Esophagus squamous epithelium (tissue), 5 donors: ENCODE data around the gene SWAP70. TPM values are rescaled to one million over a fixed set of nuclear protein-coding genes. Genes with fewer than 3 reads are reported as not detected.

Experiments
- DNase-seq: peaks from one replicate; lab custom pipeline; 2025; lab: John Stamatoyannopoulos, UW
- H3K27ac ChIP-seq, 4 donors: fragments of 200-600 bp; sonication (generic); one replicate each; pipeline ENCODE4 v1.5.1; 2016 to 2019; ENCODE audit warnings: mild to moderate bottlenecking in 1 of 4
- H3K27me3 ChIP-seq, 4 donors: fragments of 200-600 bp; sonication (generic); 1 replicate in 3 of 4; 2 replicates in 1 of 4; pipeline versions ENCODE4 v1.5.1 to v1.6.0; 2017 to 2021; ENCODE audit warnings: antibody characterized with exemption in 1 of 4
- H3K36me3 ChIP-seq, 3 donors: fragments of 200-600 bp; sonication (generic); one replicate each; pipeline ENCODE4 v1.5.1; 2016 to 2019
- H3K4me1 ChIP-seq, 3 donors: fragments of 200-600 bp; sonication (generic); one replicate each; pipeline ENCODE4 v1.5.1; 2017 to 2019
- H3K4me3 ChIP-seq, 4 donors: fragments of 200-600 bp; sonication (generic); 1 replicate in 3 of 4; 2 replicates in 1 of 4; pipeline ENCODE4 v1.5.1; 2016 to 2019; ENCODE audit warnings: mild to moderate bottlenecking in 2 of 4, moderate library complexity in 1 of 4
- H3K9me3 ChIP-seq, 3 donors: fragments of 200-600 bp; sonication (generic); one replicate each; pipeline ENCODE4 v1.5.1; 2016 to 2019
- POLR2A ChIP-seq, 4 donors: fragments of 450-650 bp; IDR thresholded peaks; one replicate each; pipeline ENCODE4 v1.6.1; 2017; ENCODE audit warnings: antibody characterized with exemption in 4 of 4, mild to moderate bottlenecking in 4 of 4, moderate library complexity in 3 of 4
- WGBS, 2 donors: methylation state at CpG; one replicate each; pipeline ENCODE4 v1.1.5; 2018; 5-methylcytosine and 5-hydroxymethylcytosine counted together
- intact Hi-C: fragments of 100-400 bp; cut with DNase I; formaldehyde crosslinking; loops from one replicate; pipeline ENCODE4 v1.15.0; 2022
- total RNA-seq, 4 donors: library from RNA; depleted of rRNA; stranded (reverse); fragments of >200 nt; gene quantifications; one replicate each; pipeline ENCODE4 v1.1.0, GENCODE V29; 2016
- TF ChIP-seq, protein P1 (sequence below), 6 experiments: fragments of 450-650 bp in 4 of 6; fragments of 200-600 bp in 2 of 6; sonication (generic) in 2 of 6; IDR thresholded peaks; one replicate each; pipeline ENCODE4 v1.5.1; 2016 to 2019; ENCODE audit warnings: antibody characterized with exemption in 6 of 6, mild to moderate bottlenecking in 4 of 6, moderate library complexity in 4 of 6
- donor health status: DM: yes; HTN: yes; CAD: no.

The SWAP70 gene
- total RNA-seq, 4 donors from 2014 or later = 15.1 to 27.5 (median 17.7) TPM

- Histone ChIP-seq H3K27ac (peak overlapping the region in 3 of 4 donors; percentile 50 to 60 (median 56)), H3K9me3 (no peaks in the 10 kb centered on the region), H3K36me3 (peaks cover 0 to 32% (median 0%) of the 10 kb centered on the region in 3 donors), H3K27me3 (no peaks in the 10 kb centered on the region), H3K4me1 (peaks cover 7 to 15% (median 10%) of the 10 kb centered on the region in 3 donors), H3K4me3 (no peak overlapping the region)
- WGBS, 2 donors = 36% methylated on average over 6 of the region's 6 CpGs
- no peak for DNase-seq
- TF ChIP-seq POLR2A (IDR thresholded peaks at IDR 0.05) = no peak
- TF ChIP-seq, protein P1, sequence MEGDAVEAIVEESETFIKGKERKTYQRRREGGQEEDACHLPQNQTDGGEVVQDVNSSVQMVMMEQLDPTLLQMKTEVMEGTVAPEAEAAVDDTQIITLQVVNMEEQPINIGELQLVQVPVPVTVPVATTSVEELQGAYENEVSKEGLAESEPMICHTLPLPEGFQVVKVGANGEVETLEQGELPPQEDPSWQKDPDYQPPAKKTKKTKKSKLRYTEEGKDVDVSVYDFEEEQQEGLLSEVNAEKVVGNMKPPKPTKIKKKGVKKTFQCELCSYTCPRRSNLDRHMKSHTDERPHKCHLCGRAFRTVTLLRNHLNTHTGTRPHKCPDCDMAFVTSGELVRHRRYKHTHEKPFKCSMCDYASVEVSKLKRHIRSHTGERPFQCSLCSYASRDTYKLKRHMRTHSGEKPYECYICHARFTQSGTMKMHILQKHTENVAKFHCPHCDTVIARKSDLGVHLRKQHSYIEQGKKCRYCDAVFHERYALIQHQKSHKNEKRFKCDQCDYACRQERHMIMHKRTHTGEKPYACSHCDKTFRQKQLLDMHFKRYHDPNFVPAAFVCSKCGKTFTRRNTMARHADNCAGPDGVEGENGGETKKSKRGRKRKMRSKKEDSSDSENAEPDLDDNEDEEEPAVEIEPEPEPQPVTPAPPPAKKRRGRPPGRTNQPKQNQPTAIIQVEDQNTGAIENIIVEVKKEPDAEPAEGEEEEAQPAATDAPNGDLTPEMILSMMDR (IDR thresholded peaks at IDR 0.05) = no peak
- intact Hi-C loops = no loop called here
Observed at GRCh38 chr11:9774591-9775397, 110.9 kb downstream of the SWAP70 start.

- 38 to 49% methylated on average over 2 of the region's 2 CpGs for WGBS, 2 donors
- peak overlapping the region in 3 of 4 donors; percentile 50 to 60 (median 56) for H3K27ac ChIP-seq
- H3K36me3 ChIP-seq = peaks cover 0 to 38% (median 5%) of the 10 kb centered on the region in 3 donors
- intact Hi-C loops = no loop called here
- no peaks in the 10 kb centered on the region for H3K27me3 ChIP-seq
- no peak for DNase-seq
- no peaks in the 10 kb centered on the region for H3K9me3 ChIP-seq
- no peak overlapping the region for H3K4me3 ChIP-seq
- TF ChIP-seq, protein P1 (IDR thresholded peaks at IDR 0.05) = no peak
- TF ChIP-seq POLR2A (IDR thresholded peaks at IDR 0.05) = no peak
- H3K4me1 ChIP-seq = peaks cover 7 to 15% (median 10%) of the 10 kb centered on the region in 3 donors
Observed at GRCh38 chr11:9775398-9775779, 111.5 kb downstream of the SWAP70 start.

DNA sequence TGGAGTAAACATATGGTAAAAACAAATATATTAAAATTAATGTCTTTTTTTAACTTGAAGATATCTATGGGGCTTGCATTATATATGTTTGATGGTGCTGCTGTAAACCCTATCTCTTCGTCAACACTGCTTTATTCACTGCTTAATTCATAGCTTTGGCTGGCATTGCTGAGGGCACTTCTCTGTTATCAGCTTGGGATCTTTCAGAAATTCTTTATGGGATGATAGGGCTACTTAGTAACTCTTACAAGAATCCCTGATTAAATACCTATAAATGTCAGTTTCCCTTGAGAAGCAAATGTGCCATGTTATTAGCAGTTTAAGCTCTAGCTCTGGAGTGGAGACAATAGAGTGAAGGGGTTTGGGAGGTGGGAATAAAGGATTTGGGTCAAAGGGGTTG is 112.3 kb downstream of the SWAP70 start:
- no peaks in the 10 kb centered on the region for H3K27me3 ChIP-seq
- H3K27ac ChIP-seq = no peak overlapping the region
- peaks cover 7 to 15% (median 10%) of the 10 kb centered on the region in 3 donors for H3K4me1 ChIP-seq
- no peak overlapping the region for H3K4me3 ChIP-seq
- 92 to 100% methylated on average over 1 of the region's 1 CpG for WGBS, 2 donors
- no peak for TF ChIP-seq POLR2A (IDR thresholded peaks at IDR 0.05)
- TF ChIP-seq, protein P1 (IDR thresholded peaks at IDR 0.05) = no peak
- intact Hi-C loops = no loop called here
- H3K9me3 ChIP-seq = no peaks in the 10 kb centered on the region
- peaks cover 0 to 46% (median 5%) of the 10 kb centered on the region in 3 donors for H3K36me3 ChIP-seq
- DNase-seq = no peak

GRCh38 chr11:9777066-9777465 is 113.2 kb downstream of the SWAP70 start:
- peaks cover 0 to 55% (median 5%) of the 10 kb centered on the region in 3 donors for H3K36me3 ChIP-seq
- DNase-seq = no peak
- 77 to 83% methylated on average over 2 of the region's 2 CpGs for WGBS, 2 donors
- H3K9me3 ChIP-seq = no peaks in the 10 kb centered on the region
- H3K27me3 ChIP-seq = no peaks in the 10 kb centered on the region
- H3K27ac ChIP-seq = no peak overlapping the region
- no peak overlapping the region for H3K4me3 ChIP-seq
- peaks cover 7 to 15% (median 10%) of the 10 kb centered on the region in 3 donors for H3K4me1 ChIP-seq
- no peak for TF ChIP-seq POLR2A (IDR thresholded peaks at IDR 0.05)
- TF ChIP-seq, protein P1 (IDR thresholded peaks at IDR 0.05) = no peak
- intact Hi-C loops = no loop called here

DNA sequence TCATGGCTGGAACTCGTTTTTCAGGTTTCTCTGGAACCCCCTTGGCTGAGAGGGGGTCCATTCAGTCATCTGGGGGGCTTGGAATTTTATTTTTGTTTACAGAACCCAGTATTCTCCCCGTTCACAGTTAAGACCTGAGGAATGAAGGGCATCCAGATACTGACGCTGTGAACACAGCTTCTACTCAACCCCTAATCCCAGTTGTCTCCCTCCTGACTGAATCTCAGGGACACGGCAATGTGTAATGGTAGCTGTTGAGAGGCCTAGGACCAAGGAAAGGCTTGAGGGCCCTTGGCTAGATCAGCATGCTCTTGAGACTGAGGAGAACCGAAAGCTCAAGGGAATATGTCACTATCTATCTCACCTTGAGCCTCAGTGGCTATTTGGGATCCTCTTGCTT is 113.6 kb downstream of the SWAP70 start:
- no peak for TF ChIP-seq POLR2A (IDR thresholded peaks at IDR 0.05)
- TF ChIP-seq, protein P1 (IDR thresholded peaks at IDR 0.05) = no peak
- Histone ChIP-seq H3K4me3 (no peak overlapping the region), H3K9me3 (no peaks in the 10 kb centered on the region), H3K27me3 (no peaks in the 10 kb centered on the region), H3K27ac (no peak overlapping the region), H3K36me3 (peaks cover 0 to 58% (median 5%) of the 10 kb centered on the region in 3 donors), H3K4me1 (peaks cover 7 to 15% (median 10%) of the 10 kb centered on the region in 3 donors)
- 71 to 92% methylated on average over 3 to 5 of the region's 5 CpGs for WGBS, 2 donors
- intact Hi-C loops = no loop called here
- no peak for DNase-seq
